Activated T-cell treated with anti-CD3 and anti-CD28 coated beads, Interleukin-2, amount 50 U/mL, for 48 hours (primary cell): Measurements from ENCODE around the gene SMC6.

ENCODE experiments used
- DNase-seq, 2 experiments: peaks; one replicate each; pipeline ENCODE4 v3.0.0-alpha.2; 2020

The SMC6 gene

DNA sequence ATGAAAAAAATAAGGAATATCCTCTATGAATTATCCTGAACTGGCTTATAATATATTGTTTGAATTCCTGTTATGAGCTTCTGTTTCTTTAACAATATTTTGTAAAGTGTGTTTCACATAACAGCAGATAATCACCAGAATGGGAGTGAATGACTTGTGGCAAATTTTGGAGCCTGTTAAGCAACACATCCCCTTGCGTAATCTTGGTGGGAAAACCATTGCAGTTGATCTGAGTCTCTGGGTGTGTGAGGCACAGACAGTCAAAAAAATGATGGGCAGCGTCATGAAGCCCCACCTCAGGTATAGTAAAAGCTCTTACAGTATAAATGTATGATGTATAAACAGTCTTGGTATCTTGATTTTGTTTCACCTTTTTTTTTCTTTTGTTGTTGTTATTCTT lies 6.2 kb upstream of the SMC6 start:
- DNase-seq = no peak

DNA sequence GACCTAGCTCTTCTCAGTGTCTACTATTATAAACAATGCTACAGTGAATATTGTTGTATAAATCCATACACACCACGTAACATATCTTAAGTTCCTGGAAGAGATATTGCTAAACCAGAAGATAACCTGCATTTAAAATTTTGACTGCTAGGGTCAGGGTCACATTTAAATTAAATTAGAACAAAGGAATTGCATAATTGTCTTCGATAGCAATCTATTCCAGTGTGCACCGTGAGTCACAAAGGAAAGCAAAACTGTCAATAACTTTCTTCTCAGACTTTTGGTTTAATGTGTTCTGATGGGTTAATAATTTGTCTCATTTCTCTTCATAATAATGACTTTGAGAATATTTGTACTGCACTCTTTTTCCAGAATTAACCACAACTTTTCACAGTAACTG lies 4.5 kb upstream of the SMC6 start:
- no peak for DNase-seq

DNA sequence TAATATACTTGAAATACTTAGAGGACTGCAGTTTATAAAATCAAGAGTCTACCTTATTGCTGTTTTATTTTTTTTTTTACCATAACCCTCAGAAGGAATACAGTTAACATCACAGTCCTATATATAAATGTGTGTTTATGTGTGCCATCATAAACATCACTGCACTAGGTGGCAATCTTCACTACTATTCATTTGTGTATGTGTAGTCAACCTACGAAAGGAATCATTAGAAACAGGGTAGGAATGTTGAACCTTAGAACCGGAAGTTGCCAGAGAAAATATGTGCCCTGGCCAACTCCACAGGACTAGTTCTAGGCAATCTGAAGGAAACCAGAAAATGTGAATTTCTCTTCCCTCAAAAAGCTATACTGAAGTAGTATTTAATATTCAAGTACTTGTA lies 3.7 kb upstream of the SMC6 start:
- DNase-seq = no peak

DNA sequence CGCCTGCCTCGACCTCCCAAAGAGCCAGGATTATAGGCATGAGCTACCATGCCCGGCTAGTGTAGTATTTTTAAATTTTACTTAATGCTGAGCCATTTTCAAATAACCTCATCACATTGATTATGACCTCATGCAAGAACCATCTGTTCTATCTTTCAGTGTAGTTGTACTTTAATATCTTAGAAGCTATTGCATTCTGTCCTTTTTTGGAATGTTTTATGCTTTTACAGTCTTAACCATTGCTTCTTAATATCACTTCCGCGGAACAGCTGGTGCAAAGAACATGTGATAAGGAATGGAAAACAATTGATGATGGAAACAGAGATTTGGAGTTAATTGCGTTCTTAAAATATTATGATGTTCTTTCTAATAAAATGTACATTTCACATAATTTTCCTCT lies 3.1 kb upstream of the SMC6 start:
- no peak for DNase-seq

DNA sequence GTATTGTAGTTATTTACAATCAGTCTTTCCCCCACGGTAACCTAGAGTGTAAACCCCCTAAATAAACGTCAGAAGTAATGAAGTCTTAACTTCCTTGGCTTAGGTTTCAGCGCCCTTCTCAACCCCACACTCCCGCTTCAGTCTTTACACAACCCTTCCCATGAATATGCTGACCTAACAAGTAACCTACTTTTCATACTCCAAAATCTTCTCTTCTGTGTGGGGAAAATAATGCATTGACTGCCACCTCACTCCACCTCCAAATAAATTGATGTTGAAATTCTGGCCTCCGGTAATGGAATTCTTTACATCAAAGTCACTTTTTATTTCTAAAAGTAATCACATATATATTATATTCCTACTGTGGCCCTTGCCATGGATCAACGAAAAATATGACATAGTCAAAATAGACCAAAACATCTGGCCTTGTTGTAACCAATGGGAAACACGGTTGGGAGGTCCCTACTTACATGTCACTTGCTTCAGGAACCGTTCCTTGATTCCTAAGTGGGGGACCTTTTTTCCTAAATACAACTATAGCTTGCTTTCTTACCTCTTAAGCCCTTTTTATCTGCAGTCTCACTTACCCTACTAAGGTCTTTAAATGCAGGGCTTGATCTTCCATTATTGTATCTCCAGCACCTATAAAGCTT lies 1.3 kb upstream of the SMC6 start:
- DNase-seq = no peak

DNA sequence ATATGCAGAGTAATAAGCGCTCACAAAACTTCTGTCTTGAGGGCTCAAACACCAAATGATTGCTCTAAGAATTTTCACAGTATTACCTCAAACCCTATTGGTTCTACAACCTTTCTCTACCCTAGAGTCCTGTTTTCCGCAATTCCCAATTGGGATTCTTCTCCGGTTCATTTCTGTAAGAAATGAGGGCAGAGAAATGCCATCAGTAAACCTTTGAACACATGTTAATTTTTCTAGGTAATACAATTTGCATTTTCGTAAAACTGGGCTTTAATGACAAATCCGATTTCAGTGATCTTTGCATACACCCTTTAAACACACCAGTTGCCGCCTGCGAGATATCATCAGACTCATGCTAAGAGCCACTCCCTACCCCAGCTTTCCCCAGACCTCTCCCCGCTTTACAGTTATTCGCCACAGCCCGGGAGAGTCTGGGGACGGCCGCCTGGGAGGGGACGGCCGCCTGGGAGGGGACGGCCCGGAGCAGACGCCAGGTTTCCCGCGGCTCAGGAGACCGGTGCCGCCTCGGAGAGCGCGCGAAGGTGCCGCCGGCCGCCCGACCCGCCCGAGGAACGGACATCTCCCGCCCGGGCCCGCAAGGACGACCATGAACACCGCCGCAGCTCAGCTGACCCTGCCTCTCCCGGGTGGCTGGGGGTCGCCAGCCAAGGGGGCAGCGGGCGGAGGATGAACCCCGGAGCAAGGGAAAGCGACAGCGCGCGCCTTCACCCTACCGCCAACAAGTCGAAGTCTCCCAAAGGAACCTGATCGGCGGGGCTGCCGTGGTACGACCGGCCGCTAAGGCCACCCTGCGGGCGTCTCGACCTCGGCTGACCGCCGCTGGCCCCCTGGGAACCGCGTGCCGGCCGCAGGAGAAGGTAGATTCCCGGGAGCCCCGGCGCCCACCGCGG lies 463 bp downstream of the SMC6 start:
- peak; percentile 69 to 74 for DNase-seq

DNA sequence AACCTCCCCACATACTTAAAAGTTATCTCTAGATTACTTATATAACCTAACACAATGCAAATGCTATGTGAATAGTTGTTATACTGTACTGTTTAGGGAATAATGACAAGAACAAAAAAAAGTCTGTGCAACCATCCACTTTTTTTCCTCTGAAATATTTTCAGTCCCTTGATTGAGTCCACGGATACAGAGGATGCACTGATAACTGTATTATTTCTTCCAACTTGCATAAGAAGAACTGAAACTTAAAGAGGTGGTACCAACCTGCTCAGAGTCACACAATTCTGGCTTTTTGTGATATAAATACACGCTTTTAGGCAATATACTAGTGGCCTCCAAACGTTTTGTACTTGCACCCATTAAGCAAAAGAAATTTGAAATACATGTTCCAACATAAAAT lies 1.4 kb downstream of the SMC6 start:
- no peak for DNase-seq

DNA sequence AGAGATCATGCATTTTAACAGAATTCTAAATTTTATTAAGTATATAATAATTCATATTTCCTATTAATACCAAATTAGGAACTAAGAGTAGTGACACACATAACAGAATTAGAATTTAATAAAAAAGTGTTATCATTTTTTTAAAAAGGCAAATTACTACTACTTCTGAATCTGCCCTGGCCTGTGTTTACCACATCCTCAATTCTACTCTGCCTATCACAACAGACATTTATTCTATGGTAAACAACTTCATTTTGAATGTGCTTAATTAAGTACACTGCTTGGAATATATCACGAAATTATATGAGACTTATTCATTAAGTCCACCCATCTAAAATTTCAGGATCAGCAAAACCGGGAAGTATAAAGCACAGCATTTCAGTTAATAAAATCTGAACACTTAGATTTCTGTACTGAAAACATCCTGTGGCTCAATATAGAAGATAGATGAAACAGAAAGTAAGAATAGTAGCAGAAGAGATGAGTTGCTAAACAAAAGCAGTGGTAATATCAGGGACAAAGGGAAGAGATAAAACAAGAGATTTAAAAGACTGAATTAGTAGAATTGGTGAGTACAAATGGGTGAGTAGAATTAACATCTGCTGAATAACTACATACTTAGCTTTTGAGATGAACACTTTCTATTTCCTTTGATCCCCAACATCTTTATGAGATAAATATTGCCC lies 3.7 kb downstream of the SMC6 start:
- DNase-seq = no peak

DNA sequence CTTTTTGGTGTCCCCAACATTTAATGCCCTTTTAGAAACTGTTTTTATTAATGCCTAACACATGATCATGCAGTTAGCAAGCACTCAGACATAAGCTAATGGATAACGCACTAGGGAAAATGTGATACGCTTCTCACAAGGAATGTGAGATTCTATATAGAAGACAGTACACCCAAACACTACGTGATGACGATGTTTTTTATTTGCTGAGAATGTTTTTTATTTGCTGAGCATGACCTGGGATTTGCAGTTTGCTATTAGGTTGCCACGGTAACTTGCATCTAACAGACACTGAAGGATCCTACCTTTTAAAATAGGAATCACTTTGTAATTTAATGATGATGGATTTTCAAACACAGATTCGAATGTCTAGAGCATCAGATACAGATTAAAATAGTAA lies 4.9 kb downstream of the SMC6 start:
- no peak for DNase-seq

DNA sequence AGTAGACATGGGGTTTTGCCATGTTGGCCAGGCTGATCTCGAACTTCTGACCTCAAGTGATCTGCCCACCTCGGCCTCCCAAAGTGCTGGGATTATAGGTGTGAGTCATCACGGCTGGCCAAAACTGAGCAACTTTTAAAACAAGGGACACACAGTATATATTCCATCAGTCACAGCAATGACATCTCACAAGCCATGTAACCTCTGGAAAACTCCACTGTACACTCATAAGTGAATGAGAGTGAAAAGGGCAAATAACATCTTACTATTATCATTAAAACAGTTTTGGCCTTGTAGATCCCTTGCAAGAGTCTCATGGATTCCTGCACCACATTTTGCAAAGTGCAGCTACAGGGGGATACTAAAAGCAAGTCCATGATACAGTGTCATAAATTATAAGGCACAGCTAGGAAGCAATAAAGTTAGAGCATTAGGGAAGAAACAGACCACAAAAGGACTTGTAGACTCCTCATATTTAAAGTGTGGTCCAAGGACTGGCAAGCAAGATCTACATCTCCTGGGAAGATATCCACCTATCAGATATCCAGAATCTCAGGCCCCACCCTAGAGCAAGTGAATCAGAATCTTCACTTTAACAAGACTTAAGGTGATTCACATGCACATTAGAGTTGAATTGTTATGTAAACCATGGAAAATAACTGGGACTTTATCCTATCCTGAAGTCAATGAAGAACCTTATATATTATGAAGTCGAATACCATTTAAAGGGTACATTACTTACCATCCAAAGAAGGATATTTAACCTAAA lies 5.7 kb downstream of the SMC6 start:
- DNase-seq = no peak

DNA sequence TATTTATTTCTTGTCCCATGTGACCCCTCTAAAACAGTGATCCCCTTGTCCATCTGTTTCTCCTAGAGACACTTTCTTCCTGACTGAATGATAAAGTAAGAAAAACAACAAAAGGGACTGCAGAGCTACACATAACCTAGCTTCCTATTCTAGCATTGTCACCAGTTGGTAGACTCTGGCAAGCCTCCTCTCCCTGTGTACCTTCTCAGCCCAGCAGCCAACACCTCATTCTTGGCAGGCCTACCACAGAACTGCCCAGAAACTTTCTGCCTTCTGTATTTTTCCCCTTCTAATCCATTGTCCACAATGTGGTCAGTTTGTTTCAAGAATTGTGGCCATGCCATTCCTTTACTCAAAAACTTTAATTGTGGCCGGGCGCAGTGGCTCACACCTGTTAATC lies 13.4 kb downstream of the SMC6 start:
- no peak for DNase-seq

DNA sequence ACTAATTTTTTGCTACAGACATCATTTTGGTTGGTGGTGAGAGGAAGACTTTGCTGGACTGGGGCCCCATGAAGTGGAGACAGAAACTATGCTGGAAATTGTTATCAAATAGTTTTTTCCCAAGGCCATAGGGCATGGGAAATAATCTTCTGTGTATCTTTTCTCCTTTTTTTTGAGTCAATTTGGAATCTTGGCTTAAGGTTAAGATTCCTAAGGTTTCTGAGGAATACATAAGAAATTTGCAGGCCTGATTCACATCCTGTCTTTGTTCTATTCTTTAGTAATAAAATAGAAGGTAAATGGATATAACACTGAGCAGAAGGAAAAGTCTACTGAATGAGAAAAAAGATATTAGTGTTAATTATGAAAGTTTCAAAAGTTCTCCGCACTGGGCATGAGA lies 16.6 kb downstream of the SMC6 start:
- no peak for DNase-seq

DNA sequence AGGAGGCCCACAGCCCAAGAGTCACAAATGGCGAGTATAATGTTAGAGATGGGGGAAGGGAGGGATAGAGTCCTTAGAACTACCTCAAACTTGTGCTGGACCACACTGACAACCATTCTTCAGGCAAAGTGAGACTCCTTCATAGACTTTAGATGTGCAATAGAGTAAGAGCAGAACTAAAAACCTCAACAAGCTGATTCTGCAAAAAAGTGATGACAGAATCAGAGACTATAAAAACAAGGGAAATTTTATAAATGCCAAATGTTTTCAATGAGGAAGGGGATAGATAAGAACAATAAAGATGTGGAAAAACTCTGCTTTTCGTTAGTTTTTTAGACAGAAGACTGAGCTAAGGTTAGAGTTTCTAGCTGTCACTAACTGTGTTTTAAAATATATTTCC lies 17.7 kb downstream of the SMC6 start:
- DNase-seq = no peak

DNA sequence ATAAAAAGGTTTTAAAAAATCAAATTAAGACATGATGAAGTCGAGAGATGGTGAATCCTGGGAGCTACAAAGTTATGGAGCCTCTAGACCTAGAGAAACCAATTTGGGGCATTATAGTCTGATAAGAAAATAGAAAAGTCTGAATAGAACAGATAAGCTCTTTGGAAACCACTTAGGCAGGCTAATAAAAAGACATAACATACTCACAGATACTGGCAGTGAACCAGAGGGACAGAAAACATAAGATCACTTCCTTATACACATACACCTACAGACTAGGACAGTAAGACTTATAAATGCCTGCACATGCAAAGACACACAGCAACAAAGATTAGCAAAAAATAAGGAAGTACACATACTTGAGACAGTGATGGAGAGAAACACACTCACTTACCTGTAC lies 20.0 kb downstream of the SMC6 start:
- no peak for DNase-seq

DNA sequence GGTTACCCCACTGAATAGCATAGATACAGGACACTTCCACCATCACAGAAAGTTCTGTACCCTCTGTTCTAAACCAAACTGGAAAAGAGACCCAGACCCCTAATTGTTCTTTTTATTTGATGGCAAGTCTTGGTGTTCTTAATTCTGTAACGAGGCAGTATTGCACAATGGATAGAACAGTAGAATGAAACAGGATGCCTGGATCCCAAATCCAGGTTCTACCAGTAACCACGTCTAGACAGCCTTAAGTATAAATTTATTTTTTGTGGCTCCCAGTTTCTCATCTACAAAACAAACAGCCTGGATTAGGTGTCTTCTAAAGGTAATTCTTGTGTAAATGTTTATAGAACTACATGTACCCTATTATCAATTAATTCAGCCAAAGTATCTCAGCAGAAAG lies 23.7 kb downstream of the SMC6 start:
- no peak for DNase-seq

DNA sequence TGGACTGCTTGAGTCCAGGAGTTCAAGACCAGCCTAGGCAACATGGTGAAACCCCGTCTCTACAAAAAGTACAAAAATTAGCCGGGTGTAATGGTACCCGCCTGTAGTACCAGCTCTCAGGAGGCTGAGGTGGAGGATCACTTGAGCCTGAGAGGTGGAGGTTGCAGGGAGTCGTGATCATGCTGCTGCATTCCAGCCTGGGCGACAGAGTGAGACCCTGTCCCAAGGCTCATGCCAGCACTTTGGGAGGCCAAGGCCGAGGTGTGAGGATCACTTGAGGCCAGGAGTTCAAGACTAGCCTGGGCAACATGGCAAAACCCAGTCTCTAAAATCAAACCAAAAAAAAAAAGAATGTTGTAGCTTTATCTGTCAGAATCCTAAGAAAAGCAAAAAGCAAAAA lies 25.4 kb downstream of the SMC6 start:
- no peak for DNase-seq

DNA sequence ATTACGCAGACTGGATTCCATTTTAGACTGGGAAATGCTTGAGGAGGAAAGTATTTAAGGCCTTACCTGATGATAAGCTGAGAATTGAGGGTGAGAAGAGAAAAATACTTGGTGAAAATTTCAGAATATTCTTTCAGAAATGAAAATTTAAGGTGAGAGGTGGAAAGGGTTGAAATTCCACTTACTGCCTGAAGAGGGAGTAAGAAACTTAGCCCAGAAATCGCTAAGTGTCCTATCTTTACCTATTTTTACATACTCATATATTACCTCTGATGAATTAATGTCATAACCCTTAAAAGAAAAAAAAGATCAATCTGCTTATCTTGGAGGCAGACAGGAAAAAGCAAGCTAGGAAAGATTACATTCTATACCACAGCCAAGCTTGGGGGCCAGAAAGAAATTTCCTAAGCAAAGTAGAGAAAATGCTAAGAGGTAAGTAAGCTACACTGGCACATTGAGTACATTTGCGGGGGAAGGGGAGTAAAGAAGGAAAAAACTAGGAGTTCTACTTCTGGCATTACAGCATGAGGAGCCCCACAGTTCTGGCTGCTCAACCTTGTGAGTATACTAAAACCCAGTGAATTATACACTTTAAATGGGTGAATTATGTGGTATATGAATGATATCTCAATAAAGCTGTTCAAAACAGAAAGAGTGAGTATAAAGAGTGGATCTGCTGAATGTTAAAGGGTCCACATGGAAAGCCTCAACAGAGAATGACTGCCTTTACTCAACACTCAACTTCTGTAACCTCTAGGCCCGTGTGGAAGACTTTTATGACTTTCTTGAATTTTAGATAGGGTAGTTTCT lies 33.8 kb downstream of the SMC6 start:
- no peak for DNase-seq

DNA sequence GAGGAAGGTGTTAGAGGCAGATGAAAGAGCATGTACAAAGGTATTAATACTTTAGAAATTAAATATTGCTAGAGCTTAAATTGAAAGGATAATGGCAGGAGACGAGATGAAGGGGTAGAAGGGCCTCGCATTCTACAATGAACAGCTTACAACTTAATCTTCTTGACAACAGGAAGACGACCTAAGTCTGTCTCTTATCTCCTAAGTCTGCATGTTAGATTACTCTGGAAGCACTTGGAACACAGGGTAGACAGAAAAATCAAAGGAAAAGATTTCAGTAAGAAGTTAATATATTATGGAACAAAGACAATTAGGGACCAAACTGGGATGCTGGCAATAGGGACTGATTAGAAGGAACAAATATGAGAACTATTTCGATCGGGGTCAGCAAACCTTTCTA lies 34.9 kb downstream of the SMC6 start:
- no peak for DNase-seq

DNA sequence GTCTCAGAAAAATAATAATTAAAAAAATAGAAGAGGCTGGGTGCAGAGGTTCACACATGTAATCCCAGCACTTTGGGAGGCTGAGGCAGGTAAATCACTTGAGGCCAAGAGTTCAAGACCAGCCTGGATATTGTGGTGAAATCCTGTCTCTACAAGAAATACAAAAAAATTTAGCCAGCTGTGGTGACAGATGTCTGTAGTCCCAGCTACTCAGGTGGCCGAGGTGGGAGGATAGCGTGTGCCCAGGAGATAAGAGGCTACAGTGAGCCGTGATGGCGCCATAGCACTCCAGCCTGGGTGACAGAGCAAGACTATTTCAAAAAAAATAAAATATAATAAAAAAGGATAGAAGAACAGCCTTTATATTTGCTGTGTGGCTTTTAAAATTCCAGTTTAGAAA lies 35.9 kb downstream of the SMC6 start:
- DNase-seq = no peak

DNA sequence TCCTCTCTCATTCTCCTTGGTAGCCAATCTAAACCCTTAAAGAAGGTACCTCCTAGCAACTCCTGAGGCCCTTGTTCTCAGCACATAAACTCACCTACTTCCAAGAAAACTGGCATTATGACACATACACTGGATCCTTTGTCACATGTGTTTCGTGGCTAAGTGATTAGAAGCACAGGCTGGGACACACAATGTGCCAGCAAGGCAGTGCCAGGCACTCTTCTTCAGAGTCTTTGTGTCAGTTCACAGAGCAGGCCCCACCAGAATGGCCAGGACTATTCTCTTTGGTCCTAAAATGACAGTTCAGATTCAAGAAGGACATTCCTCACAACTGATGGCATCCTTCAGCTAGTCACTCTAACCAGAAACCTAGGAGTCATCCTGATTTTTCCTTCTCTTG lies 40.3 kb downstream of the SMC6 start:
- no peak for DNase-seq

DNA sequence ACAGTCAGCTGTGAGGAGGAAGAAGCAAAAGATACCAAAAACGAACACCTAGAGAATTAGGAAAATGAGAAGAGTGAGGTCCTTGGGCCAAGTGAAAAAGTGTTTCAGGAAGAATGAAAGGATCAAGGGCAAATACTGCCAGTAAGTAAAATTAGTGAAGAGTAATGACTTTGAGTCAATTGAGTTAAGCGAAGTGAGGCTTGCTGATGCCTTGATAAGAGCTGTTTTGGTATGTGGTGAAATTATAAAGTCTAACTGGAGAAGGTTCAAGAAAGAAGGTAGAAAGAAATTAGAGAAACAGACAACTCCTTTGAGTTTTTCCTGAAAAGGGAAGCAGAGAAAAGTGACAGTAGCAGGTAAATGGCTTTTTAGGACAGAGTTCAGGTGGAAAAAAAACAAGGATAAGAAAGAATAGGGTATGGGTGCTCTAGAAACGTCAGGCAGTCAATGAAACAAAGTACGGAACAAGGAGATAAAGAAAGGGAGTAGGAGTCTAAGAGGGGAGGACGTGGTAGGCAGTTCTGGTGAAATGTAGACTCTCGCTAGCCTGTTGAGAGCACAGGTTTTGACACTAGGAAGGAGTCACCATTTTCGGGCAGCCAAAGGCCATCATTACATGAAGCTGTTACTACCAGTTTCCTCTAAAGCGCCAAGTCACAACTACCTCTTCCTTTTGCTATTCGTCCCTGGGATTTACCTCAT lies 42.9 kb downstream of the SMC6 start:
- no peak for DNase-seq

DNA sequence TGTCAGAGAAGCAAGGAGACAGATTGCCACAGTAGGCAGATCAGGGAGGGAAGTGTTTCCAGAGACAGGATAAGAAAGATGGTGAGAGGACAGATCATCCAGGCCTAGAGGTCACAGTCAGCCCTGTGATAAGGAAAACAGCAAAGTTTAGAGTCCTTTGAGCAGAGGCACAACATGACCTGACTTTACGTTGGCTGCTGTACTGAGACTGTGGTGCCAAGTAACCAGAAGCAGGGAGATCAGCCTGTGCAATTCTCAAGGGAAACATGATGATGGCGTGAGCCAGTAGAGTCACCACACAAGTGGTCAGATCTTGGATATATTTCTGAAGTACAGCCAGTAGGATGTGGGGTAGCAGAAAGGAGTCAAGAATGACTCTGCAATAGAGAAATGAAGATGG lies 43.7 kb downstream of the SMC6 start:
- no peak for DNase-seq
